Uterus (tissue), 2 donors: Measurements from ENCODE around the gene MTRR.

Source experiments
- CTCF ChIP-seq, 4 experiments: fragments of 200-600 bp in 2 of 4; fragments of 450-650 bp in 2 of 4; sonication (generic) in 2 of 4; IDR thresholded peaks; one replicate each; pipeline ENCODE4 v1.5.1; 2016 to 2019; ENCODE audit warnings: antibody characterized with exemption in 4 of 4, mild to moderate bottlenecking in 2 of 4, moderate library complexity in 1 of 4
- POLR2A ChIP-seq, 2 donors: fragments of 450-650 bp; IDR thresholded peaks; one replicate each; pipeline ENCODE4 v1.6.1; 2016; ENCODE audit warnings: antibody characterized with exemption in 2 of 2, mild to moderate bottlenecking in 1 of 2, moderate library complexity in 1 of 2

- no peak for TF ChIP-seq POLR2A (IDR thresholded peaks at IDR 0.05)
- peak; percentile 28 to 56 (median 40) for TF ChIP-seq CTCF (IDR thresholded peaks at IDR 0.05)
These were observed 12.1 kb upstream of the MTRR start for GRCh38 chr5:7856855-7857254.
